Erythroblast (primary cell): ENCODE data around the gene PIR.

Experiments
- GATA1 ChIP-seq: IDR thresholded peaks from 2 replicates; pipeline ENCODE4 v1.6.1; 2011; ENCODE audit warnings: low read depth, mild to moderate bottlenecking, control low read depth, low read length, moderate library complexity
- POLR2A ChIP-seq: IDR thresholded peaks from 2 replicates; pipeline ENCODE4 v1.6.1; 2011; ENCODE audit warnings: mild to moderate bottlenecking, low read length

DNA sequence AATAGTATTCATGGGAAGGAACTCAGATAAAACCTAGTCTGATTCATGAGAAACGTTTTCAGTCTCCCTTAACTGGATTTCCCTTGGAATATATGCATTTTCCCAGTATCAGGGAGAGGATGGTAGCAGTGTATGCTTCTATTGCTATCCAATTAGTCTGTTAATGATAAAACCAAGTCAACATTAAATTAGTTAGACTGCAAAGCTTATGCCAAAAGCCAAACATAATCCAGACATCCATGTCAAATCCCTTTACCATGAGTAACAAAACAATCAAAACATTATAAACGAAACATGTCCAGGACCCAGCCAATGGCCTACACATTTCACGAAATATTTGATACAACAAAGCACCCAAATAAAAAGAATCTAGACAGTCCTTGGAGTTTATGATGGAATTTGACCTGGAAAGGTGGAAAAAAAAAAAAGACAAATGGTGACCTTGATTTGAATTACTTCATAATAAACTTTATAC, 74.4 kb downstream of the PIR start:
- TF ChIP-seq POLR2A: no peak
- TF ChIP-seq GATA1: no peak
